GM21381 (cell line): Measurements from ENCODE around the gene ANKRD9.

ENCODE experiments used
- ATAC-seq: cut with Tn5 transposase; IDR thresholded peaks from one replicate; pipeline ENCODE4 v1.9.1; 2021; ENCODE audit warnings: mild to moderate bottlenecking, moderate library complexity; ENCODE audit not compliant: unreplicated experiment

ANKRD9 gene

DNA sequence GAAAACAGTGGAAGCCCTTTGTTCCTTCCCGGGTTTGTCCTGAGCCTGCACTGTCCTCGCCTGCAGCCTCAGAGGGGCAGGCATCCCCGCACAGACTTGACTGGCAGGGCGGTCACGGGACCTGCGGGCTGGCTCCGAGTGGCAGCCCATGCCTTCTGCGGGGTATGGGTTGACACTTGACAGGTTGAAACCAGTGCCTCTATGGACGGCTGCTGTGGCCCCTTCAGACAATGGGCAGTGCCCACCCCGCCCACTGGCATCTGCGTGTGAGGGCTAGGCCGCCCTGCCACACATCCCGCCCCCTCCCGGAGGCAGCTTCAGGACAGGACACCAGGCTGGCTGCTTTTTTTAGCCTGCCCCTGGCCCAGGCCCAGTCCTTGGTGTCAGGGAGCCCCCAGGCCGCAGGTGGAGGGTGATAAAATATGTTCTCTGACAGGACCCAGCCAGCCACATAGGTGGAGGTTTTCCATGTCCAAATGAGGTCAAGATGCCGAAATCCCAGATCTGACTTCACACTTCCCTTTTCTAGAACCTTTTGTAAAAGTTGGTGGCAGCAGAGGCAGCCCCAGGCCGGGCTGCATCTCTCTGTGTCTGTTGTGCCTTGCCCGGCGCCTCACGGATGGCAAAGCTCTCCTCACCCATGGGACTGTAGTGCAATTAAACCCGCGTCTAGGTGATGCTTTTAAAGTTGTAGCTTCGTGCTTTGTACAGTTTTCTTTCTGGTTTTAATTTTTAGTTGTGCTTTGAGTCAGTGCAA, 10.0 kb downstream of the ANKRD9 start:
- ATAC-seq: no peak

DNA sequence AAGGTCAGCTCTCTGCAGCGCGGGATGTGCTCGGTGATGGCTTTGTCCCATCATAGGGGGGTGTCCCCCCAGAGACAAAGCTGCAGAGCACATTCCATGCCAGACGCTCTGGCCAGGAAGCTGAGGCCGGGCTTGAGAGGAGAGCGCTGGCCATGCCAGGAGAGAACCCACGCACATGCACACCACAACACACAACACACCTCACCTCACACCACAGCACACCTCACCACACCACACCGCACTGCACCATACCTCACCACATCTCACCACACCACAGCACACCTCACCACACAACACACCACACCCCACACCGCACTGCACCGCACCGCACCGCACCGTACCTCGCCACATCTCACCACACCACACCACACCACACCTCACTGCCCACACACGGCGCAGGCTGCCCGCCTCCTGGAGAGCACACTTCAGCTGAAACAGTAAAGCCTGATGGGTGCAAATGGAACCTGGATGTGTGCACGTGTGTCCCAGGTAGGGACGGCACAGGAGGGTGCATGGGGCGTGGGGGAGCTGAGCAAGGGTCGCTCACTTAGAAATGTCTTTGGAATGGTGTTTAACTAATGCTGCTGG, 10.8 kb downstream of the ANKRD9 start:
- ATAC-seq: no peak

GRCh38 chr14:102497998-102498677, 11.4 kb downstream of the ANKRD9 start:
- no peak for ATAC-seq

DNA sequence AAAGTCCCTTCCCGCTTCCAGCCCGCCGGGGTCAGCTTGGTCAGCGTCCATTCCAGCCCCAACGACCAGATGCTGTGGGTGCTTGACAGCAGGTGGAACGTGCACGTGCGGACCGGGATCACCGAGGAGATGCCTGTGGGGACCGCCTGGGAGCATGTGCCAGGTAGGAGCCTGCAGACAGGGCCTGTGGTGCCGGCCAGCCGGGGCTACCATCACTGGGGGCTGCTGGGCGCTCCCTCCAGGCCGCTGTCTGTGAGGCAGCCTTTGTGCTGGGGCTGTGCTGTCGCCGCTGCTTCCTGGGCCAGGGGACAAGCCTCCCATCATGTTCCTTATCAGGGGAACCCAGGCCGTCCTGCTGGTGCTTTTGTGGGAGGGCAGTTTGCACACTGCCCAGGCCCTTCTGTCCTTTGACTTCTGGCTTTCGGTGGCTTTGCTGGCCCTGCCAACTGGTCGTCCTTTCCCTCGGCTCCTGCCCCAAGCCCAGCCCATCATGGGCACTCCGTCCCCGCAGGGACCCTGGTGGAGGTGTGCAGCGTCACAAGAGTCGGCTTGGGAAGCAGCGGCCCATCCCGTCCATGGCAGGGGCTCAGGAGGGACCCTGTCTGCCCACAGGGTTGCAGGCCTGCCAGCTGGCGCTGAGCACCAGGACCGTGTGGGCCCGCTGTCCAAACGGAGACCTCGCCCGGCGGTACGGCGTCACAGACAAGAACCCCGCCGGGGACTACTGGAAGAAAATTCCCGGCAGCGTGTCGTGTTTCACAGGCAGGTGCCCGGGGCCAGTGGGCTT, 12.4 kb downstream of the ANKRD9 start:
- no peak for ATAC-seq

DNA sequence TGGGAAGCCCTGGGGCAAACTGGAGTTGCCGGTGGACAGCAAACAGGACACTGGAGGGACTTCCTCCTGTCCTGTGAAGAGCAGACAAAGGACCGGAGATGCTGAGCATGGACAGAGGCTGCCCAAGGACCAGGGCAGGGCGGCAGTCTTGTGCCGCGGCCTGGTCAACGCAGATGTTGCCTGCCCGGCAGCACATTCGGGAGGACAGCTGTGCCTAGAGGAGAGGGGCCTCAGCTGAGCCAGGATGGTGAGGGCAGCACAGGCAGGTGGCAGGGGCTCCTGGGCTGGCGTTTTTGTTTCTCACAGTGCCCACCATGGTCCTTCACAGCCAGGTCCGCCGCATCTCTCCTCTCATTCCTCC, 13.3 kb downstream of the ANKRD9 start:
- no peak for ATAC-seq

DNA sequence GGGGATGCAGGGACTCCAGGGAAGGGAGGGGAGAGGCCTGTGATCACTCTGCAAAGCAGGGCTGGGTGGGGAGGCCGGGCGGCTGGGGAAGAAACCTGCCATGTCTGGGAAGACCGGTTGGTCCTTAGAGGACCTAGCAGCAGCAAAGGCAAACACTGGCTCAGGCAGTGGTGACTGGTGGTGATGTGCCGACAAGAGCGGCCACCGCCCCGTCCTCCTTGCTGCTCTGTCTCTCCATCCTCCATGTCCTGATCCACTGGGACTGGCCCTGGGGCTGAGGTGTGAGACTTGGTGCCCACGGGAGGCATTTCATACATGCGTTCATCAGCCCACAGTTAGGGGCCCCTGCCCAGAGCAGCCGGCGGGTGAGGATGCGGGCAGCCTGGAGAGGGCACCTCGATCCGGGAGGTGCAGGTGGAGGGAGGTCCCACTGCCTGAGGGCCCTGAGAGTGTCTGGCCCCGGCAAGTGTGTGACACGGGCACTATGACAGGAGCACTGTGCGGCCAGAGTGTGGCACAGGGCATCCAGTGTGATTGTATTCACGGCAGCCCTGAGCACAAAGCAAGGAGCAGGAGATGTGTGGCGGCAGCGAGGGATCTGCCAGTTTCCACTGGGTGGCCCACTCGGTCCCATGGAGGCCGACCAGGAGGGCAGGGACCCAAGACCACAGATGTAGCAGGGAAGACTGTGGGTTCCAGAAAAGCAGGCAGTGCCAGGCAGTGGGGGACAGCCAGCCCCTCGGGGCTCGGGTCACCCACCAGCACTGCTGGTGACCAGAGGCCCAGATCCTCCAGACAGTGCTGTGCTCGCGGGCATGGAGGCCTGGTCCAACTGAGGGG, 13.9 kb downstream of the ANKRD9 start:
- no peak for ATAC-seq

DNA sequence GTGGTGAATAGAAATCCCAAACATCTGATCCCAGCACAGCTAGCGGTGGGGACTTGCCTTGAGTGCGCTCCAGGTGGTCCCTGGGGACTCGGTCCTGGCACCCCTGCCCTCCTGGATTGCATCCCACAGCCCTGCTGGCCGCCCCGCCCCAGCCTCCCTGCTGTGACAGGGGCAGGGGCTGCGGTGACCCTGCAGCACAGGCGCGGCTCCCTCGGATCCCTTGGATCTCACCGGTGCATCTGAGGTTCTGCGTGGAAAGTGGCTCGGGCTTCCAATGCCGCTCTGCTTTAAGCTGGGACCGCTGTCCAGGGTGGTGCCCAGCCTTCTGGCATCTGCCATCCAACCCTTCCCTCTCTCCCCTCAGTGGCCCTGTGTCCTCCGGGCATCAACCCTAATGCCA, 16.0 kb downstream of the ANKRD9 start:
- no peak for ATAC-seq

DNA sequence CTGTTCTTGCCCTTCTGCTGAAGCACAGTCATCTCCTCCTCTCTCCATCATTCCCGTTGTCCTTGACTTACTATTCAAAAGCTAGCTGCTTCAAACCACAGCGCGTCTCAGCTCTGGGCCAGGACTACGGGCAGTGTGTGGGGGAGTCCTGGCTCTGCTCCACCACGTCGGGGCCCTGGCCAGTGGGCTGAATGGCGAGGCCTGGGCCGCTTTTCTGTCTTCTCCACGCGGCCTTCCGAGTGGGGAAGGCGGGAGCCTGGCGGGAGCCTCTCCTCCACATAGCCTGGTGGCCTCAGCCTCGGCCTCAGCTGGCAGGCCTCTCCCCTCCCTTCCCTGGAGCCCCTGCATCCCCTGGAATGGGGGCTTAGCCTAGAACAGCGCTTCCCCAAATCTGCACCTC, 16.5 kb downstream of the ANKRD9 start:
- no peak for ATAC-seq

- ATAC-seq: no peak
Observed at GRCh38 chr14:102492531-102492910, 17.1 kb downstream of the ANKRD9 start.

DNA sequence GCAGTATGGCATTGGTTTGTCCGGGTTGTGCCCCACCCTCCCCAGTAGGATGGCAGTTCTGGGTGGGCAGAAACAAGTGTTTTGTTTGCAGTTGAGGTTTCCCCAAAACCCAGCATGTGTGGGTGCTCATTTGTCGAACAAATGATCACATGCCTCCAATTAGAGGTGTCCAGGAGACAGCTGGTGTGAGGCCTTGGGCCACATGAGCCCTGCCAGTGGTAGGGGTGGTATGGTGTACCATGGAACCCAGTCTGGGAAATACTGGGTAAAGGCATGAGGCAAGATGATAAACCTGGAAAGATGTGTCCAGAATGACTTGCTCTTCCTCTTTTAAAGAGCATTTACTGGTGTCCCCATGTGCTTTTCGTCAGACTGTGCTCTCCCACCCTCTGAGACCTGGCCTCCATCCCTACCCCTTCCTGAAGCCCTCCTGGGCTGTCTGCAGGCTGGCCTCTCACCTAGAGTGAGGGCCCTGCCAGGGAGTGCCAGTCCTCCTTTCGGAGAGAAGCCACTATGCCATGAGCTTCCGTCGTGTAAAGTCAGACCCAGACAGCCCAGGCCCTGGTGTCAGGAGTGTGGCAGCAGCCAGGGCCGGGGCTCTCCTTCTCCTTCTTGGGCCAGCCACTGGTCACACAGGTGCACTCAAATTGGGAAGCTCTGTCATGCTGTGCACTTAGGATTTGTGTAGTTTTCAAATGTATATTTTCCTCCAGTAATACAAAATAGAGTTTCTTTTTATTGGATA, 17.6 kb downstream of the ANKRD9 start:
- no peak for ATAC-seq

GRCh38 chr14:102491366-102491765, 18.2 kb downstream of the ANKRD9 start:
- ATAC-seq: no peak

DNA sequence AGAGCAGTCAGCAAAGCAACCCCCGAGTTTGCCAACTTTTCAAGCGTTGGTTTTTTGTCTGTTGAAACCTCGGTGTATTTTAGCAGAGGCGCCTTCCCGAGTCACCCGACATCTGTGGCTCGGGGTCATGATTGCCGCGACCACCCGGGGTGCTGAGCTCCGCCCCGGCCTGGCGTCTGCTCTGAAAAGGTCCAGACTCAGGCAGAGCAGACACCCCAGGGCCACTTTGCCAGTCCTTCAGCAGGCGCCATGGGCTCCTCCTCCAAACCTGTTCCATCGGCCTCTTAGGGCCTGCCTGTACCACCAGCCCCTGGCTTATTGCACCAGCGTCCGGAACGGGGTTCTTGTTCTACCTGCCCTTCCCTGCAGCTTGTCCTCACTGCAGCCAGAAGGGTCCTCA, 19.1 kb downstream of the ANKRD9 start:
- ATAC-seq: no peak

- no peak for ATAC-seq
Observed at GRCh38 chr14:102487204-102487577, 22.4 kb downstream of the ANKRD9 start.

DNA sequence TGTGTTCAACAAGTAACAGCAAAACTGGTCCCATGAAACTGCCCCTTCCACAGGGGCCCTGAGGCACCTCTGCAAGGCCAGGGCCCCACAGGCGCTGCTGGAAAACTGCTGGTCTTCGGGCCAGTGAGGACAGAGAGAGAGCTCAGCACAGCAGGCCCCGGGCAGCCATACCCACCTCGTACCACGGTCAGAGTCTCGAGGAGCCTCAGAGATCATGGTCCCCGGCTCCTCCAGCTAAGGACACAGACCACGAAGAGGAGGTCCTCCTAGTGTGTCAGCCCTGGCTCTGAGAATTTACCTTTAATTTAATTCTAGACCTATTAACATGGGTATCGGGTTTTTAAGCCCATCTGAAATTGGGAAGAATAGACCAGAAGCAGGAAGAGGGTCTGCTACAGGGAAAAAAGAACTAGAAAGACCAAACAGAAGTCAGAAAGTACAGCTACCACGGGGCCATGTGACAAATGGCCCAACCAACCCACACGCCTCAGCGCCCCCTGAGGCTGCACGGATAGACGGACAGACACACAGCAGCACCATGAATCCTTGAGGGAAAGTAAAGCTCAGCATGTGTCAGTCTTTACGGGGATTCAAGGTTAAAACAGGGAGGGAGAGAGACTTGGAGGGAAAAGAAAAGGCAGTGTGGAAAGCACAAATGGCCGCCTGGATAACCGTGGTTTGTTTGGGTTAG, 22.9 kb downstream of the ANKRD9 start:
- no peak for ATAC-seq

GRCh38 chr14:102485693-102486512, 23.7 kb downstream of the ANKRD9 start:
- no peak for ATAC-seq

GRCh38 chr14:102484316-102484715, 25.3 kb downstream of the ANKRD9 start:
- no peak for ATAC-seq

DNA sequence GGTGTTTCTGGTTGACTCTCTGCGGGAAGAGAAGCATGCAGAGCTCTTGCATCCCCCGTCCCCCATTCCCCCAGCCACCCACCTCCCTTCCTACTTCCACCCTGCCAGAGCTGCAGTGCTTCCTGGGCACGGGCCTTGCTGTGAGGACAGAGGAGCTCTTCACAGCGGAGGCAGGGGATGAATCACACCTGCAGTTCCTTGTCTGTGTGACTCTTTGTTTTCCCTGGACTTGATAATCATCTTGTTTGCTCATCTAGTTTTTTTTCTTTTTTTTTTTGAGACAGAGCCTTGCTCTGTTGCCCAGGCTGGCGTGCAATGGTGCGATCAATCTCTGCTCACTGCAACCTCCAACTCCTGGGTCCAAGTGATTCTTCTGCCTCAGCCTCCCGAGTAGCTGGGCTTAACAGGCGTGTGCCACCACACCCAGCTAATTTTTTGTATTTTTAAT, 27.8 kb downstream of the ANKRD9 start:
- ATAC-seq: no peak

DNA sequence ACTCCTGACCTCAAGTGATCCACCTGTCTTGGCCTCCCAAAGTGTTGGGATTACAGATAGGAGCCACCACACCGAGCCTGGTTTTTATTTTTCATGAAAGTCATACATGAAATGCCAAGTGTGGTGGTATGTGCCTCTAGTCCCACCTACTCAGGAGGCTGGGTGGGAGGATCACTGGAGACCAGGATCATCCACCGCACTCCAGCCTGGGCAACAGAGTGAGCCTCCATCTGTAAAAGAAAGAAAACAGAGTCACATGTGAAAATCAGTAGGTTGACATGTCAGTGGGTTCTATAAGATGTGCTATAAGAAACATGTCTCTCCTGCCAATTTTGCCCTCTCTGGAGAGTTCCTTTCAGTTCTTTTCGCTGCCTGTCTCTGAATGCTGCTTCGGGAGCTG, 28.2 kb downstream of the ANKRD9 start:
- no peak for ATAC-seq

DNA sequence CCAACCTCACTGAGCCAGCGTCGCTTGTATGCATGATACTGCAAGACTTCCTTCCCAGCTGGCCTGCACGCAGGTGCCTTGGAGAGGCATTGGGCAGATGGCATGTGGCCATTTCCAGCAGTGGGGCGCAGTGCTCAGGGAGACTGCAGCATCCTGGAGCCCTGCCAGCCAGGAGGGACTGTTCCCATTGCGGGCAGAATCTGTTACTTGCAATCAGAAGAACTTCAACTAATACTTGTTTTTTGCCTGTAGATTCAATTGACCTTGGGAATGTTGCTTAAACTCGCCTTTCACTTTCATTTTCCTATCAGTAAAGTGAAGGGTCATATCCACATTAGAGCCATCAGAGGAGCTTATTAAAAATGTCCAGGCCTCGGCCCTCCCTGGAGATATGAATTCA, 29.8 kb downstream of the ANKRD9 start:
- no peak for ATAC-seq
